Amniotic epithelial cell (primary cell): ENCODE data around the gene CDH22.

Experiments
- DNase-seq: peaks from one replicate; pipeline ENCODE4 v3.0.0-alpha.2; 2010; ENCODE audit warnings: low read depth

CDH22 gene

GRCh38 chr20:46267108-46268105 is 40.9 kb downstream of the CDH22 start:
- no peak for DNase-seq

- DNase-seq, result no peak
Observed at GRCh38 chr20:46265539-46265938, 42.8 kb downstream of the CDH22 start.

GRCh38 chr20:46264391-46265266 is 43.7 kb downstream of the CDH22 start:
- DNase-seq, result no peak

- DNase-seq, result no peak
Observed at GRCh38 chr20:46261456-46262253, 46.6 kb downstream of the CDH22 start.

GRCh38 chr20:46260936-46261454 is 47.3 kb downstream of the CDH22 start:
- DNase-seq, result no peak

GRCh38 chr20:46260480-46260879 is 47.8 kb downstream of the CDH22 start:
- DNase-seq, result no peak

- DNase-seq, result no peak
Observed at GRCh38 chr20:46259260-46259859, 48.9 kb downstream of the CDH22 start.

GRCh38 chr20:46257887-46258286 is 50.4 kb downstream of the CDH22 start:
- DNase-seq, result no peak

GRCh38 chr20:46256293-46256692 is 52.0 kb downstream of the CDH22 start:
- no peak for DNase-seq

GRCh38 chr20:46255440-46256104 is 52.7 kb downstream of the CDH22 start:
- DNase-seq, result peak; percentile 38

- DNase-seq, result no peak
Observed at GRCh38 chr20:46253391-46253790, 54.9 kb downstream of the CDH22 start.

- no peak for DNase-seq
Observed at GRCh38 chr20:46252352-46253091, 55.8 kb downstream of the CDH22 start.

- no peak for DNase-seq
Observed at GRCh38 chr20:46251211-46251673, 57.1 kb downstream of the CDH22 start.

GRCh38 chr20:46250772-46251171 is 57.5 kb downstream of the CDH22 start:
- DNase-seq, result no peak

- no peak for DNase-seq
Observed at GRCh38 chr20:46249671-46250070, 58.6 kb downstream of the CDH22 start.

- DNase-seq, result no peak
Observed at GRCh38 chr20:46246559-46246958, 61.7 kb downstream of the CDH22 start.

- no peak for DNase-seq
Observed at GRCh38 chr20:46243707-46244628, 64.3 kb downstream of the CDH22 start.

- DNase-seq, result no peak
Observed at GRCh38 chr20:46242390-46242789, 65.9 kb downstream of the CDH22 start.

- no peak for DNase-seq
Observed at GRCh38 chr20:46240881-46241280, 67.4 kb downstream of the CDH22 start.
